WTC11 (cell line): ENCODE data around the gene SLC7A6. TPM values are rescaled to one million over a fixed set of nuclear protein-coding genes. Genes with fewer than 3 reads are reported as not detected.

Source experiments
- ATAC-seq: fragments of 200-7000 bp; cut with Tn5 transposase; 2 replicates; pipeline ENCODE4 v1.10.0; 2021; ENCODE audit warnings: mild to moderate bottlenecking, moderate library complexity
- CTCF ChIA-PET: fragments of 300-600 bp; sonication (Branson Sonifier 250); formaldehyde crosslinking; loops from one replicate; lab custom pipeline; 2021; ENCODE audit warnings: antibody characterized with exemption; lab: Charles Lee
- POLR2A ChIA-PET: fragments of 350-600 bp; sonication (Branson Sonifier 250); formaldehyde crosslinking; loops from one replicate; lab custom pipeline; 2021; ENCODE audit warnings: antibody characterized with exemption; lab: Charles Lee
- DNase-seq: peaks from one replicate; pipeline ENCODE4 v3.0.0; 2021; ENCODE audit warnings: low spot score
- H3K27ac Mint-ChIP-seq: 2 replicates; pipeline ENCODE4 v1.8.0; 2021; ENCODE audit warnings: mixed read lengths
- H3K27me3 Mint-ChIP-seq: 2 replicates; pipeline ENCODE4 v1.8.0; 2021; ENCODE audit warnings: low read depth, mild to moderate bottlenecking, moderate library complexity, mixed read lengths
- H3K36me3 Mint-ChIP-seq: 2 replicates; pipeline ENCODE4 v1.8.0; 2021; ENCODE audit warnings: mixed read lengths
- H3K4me1 Mint-ChIP-seq: 2 replicates; pipeline ENCODE4 v1.8.0; 2022; ENCODE audit warnings: mixed read lengths
- H3K4me3 Mint-ChIP-seq: 2 replicates; pipeline ENCODE4 v1.8.0; 2021; ENCODE audit warnings: mild to moderate bottlenecking, moderate library complexity, mixed read lengths
- H3K9me3 Mint-ChIP-seq: 2 replicates; pipeline ENCODE4 v1.8.0; 2021; ENCODE audit warnings: mixed read lengths
- AFF4 ChIP-seq: sonication (generic); formaldehyde crosslinking; IDR thresholded peaks from 2 replicates; pipeline ENCODE4 v1.8.1; 2023; ENCODE audit warnings: mild to moderate bottlenecking, missing genetic modification reagents, borderline replicate concordance
- CTCF ChIP-seq: fragments of 200-600 bp; IDR thresholded peaks from 2 replicates; pipeline ENCODE4 v1.8.0; 2022; ENCODE audit warnings: antibody characterized with exemption
- E2F4 ChIP-seq: sonication (generic); formaldehyde crosslinking; IDR thresholded peaks from 2 replicates; pipeline ENCODE4 v1.8.1; 2022; ENCODE audit warnings: low read depth, mild to moderate bottlenecking, moderate library complexity, missing genetic modification reagents, borderline replicate concordance
- MYBL2 ChIP-seq: sonication (generic); formaldehyde crosslinking; IDR thresholded peaks from 2 replicates; pipeline ENCODE4 v1.8.1; 2023; ENCODE audit warnings: mild to moderate bottlenecking, moderate library complexity, missing genetic modification reagents
- OVOL2 ChIP-seq: fragments of 250-450 bp; sonication (Bioruptor Pico); IDR thresholded peaks from 2 replicates; pipeline ENCODE4 v1.9.0; 2021; ENCODE audit warnings: mild to moderate bottlenecking, borderline replicate concordance
- PRDM15 ChIP-seq: sonication (generic); formaldehyde crosslinking; IDR thresholded peaks from 2 replicates; pipeline ENCODE4 v1.8.0; 2022; ENCODE audit warnings: missing genetic modification reagents
- ZNF512 ChIP-seq: sonication (generic); formaldehyde crosslinking; IDR thresholded peaks from 2 replicates; pipeline ENCODE4 v1.8.1; 2022; ENCODE audit warnings: missing genetic modification reagents, borderline replicate concordance
- total RNA-seq: library from RNA; stranded (reverse); gene quantifications from 3 replicates; pipeline ENCODE4 v1.2.3, GENCODE V29; 2021

The SLC7A6 gene
- total RNA-seq, 1 experiment from 2014 or later: 27.4 TPM

GRCh38 chr16:68328151-68328859, 64.0 kb downstream of the SLC7A6 start:
- H3K36me3 Mint-ChIP-seq: peaks cover 17% of the 10 kb centered on the region
- ChIA-PET POLR2A (interaction anchor here (1.8 kb wide), 1 partner anchor 17 kb away, joined by 5 read pairs; the partner anchor contains the start of genes PRMT7 and SLC7A6OS), CTCF (interaction anchor here (0.5 to 3.7 kb wide), 11 partner anchors 16 to 193 kb away, joined by 3 to 74 read pairs (median 3); partner anchors contain the start of genes PLA2G15 and SLC7A6)
- H3K9me3 Mint-ChIP-seq: no peaks in the 10 kb centered on the region
- DNase-seq (peak; percentile 84), ATAC-seq (peak; percentile 100)
- no peak for TF ChIP-seq E2F4 (CRISPR knock-in tag)
- 0 out of 2 replicates have a peak, but pooled peaks have one; percentile 25 for TF ChIP-seq PRDM15 (CRISPR knock-in tag)
- peak; percentile 76 for TF ChIP-seq CTCF
- no peaks in the 10 kb centered on the region for H3K27me3 Mint-ChIP-seq
- H3K4me3 Mint-ChIP-seq: no peak overlapping the region
- peak overlapping the region; percentile 80 for H3K27ac Mint-ChIP-seq
- H3K4me1 Mint-ChIP-seq: no peaks in the 10 kb centered on the region; the same call in 1 of the 2 replicates

GRCh38 chr16:68328860-68329390, 64.6 kb downstream of the SLC7A6 start:
- H3K27ac Mint-ChIP-seq: no peak overlapping the region
- CTCF ChIA-PET: interaction anchor here (0.5 to 3.7 kb wide), 8 partner anchors 17 to 192 kb away, joined by 3 to 74 read pairs (median 3); partner anchors contain the start of genes PLA2G15 and SLC7A6
- POLR2A ChIA-PET: interaction anchor here (1.8 kb wide), 1 partner anchor 18 kb away, joined by 5 read pairs; the partner anchor contains the start of genes PRMT7 and SLC7A6OS
- no peak overlapping the region for H3K4me3 Mint-ChIP-seq
- no peak for DNase-seq
- no peaks in the 10 kb centered on the region; the same call in 1 of the 2 replicates for H3K4me1 Mint-ChIP-seq
- no peaks in the 10 kb centered on the region for H3K27me3 Mint-ChIP-seq
- no peak for ATAC-seq
- TF ChIP-seq MYBL2 (CRISPR knock-in tag): no peak
- TF ChIP-seq AFF4 (CRISPR knock-in tag): no peak
- no peak for TF ChIP-seq ZNF512 (CRISPR knock-in tag)
- no peak for TF ChIP-seq OVOL2 (CRISPR knock-in tag)
- no peak for TF ChIP-seq PRDM15 (CRISPR knock-in tag)
- H3K36me3 Mint-ChIP-seq: peaks cover 17% of the 10 kb centered on the region
- H3K9me3 Mint-ChIP-seq: no peaks in the 10 kb centered on the region
